ENCODE measurements around the gene DAG1.
"Not testable (repeated sequence)": the region's sequence is repeated elsewhere in the genome, so short reads cannot be mapped to it uniquely, and the experiment has no call there.

Gene DAG1

GRCh38 chr3:49495023-49495422 is 25.0 kb downstream of the DAG1 start:
- no peak for TF ChIP-seq CTCF (IDR thresholded peaks at IDR 0.05; ENCODE audit: low read length)
- no peak for TF ChIP-seq EZH2 (IDR thresholded peaks at IDR 0.05; ENCODE audit: borderline replicate concordance, low read length)
- Histone ChIP-seq H3K27me3 (ENCODE audit: insufficient read depth, low read length) (no peaks in the 10 kb centered on the region), H3K9ac (ENCODE audit: low read length) (no peak overlapping the region), H3K4me1 (ENCODE audit: insufficient read depth, low read length, severe bottlenecking) (no peaks in the 10 kb centered on the region), H3F3A (ENCODE audit: insufficient read depth, low read length) (no peaks in the 10 kb centered on the region), H3K79me2 (ENCODE audit: insufficient read depth, low read length) (no peaks in the 10 kb centered on the region), H3K36me3 (ENCODE audit: insufficient read depth, low read length) (no peaks in the 10 kb centered on the region), H3K9me3 (ENCODE audit: low read length) (no peaks in the 10 kb centered on the region), H3K4me3 (ENCODE audit: low read depth, low read length, poor library complexity, severe bottlenecking) (no peak overlapping the region), H3K4me2 (ENCODE audit: low read length) (no peak overlapping the region), H4K20me1 (ENCODE audit: insufficient read depth, low read length) (no peaks in the 10 kb centered on the region), H2AFZ (ENCODE audit: low read length) (no peak overlapping the region), H3K27ac (ENCODE audit: low read depth, low read length, poor library complexity, severe bottlenecking) (no peak overlapping the region), H3K9me2 (ENCODE audit: low read depth, low read length) (no peaks in the 10 kb centered on the region)

DNA sequence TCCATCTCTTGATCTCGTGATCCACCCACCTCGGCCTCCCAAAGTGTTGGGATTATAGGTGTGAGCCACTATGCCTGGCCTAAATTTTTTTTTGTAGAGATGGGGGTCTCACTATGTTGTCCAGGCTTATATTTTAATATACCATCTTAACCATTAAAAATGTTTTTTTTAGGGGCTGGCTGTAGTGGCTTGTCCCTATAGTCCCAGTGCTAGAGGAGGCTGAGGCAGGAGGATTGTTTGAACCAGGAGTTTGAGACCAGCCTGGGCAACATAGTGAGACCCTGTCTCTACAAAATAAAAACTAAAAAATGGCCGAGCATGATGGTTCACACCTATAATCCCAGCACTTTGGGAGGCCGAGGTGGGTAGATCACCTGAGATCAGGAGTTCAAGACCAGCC is 26.8 kb downstream of the DAG1 start:
- H3K27ac ChIP-seq (ENCODE audit: low read depth, low read length, poor library complexity, severe bottlenecking); H3K79me2 ChIP-seq (ENCODE audit: insufficient read depth, low read length); H3K9me3 ChIP-seq (ENCODE audit: low read length); H3K36me3 ChIP-seq (ENCODE audit: insufficient read depth, low read length); H4K20me1 ChIP-seq (ENCODE audit: insufficient read depth, low read length); H3K27me3 ChIP-seq (ENCODE audit: insufficient read depth, low read length); H3K4me2 ChIP-seq (ENCODE audit: low read length); H3K9me2 ChIP-seq (ENCODE audit: low read depth, low read length); H3K4me3 ChIP-seq (ENCODE audit: low read depth, low read length, poor library complexity, severe bottlenecking); H2AFZ ChIP-seq (ENCODE audit: low read length); H3K4me1 ChIP-seq (ENCODE audit: insufficient read depth, low read length, severe bottlenecking); H3K9ac ChIP-seq (ENCODE audit: low read length); H3F3A ChIP-seq (ENCODE audit: insufficient read depth, low read length): not testable (repeated sequence)

GRCh38 chr3:49497606-49498005 is 27.5 kb downstream of the DAG1 start:
- TF ChIP-seq CTCF (IDR thresholded peaks at IDR 0.05; ENCODE audit: low read length) (no peak), EZH2 (IDR thresholded peaks at IDR 0.05; ENCODE audit: borderline replicate concordance, low read length) (no peak)
- Histone ChIP-seq H4K20me1 (ENCODE audit: insufficient read depth, low read length) (no peaks in the 10 kb centered on the region), H3K79me2 (ENCODE audit: insufficient read depth, low read length) (no peaks in the 10 kb centered on the region), H2AFZ (ENCODE audit: low read length) (no peak overlapping the region), H3K9ac (ENCODE audit: low read length) (no peak overlapping the region), H3K4me1 (ENCODE audit: insufficient read depth, low read length, severe bottlenecking) (no peaks in the 10 kb centered on the region), H3K36me3 (ENCODE audit: insufficient read depth, low read length) (no peaks in the 10 kb centered on the region), H3K27me3 (ENCODE audit: insufficient read depth, low read length) (no peaks in the 10 kb centered on the region), H3K9me3 (ENCODE audit: low read length) (no peaks in the 10 kb centered on the region), H3K4me3 (ENCODE audit: low read depth, low read length, poor library complexity, severe bottlenecking) (no peak overlapping the region), H3K27ac (ENCODE audit: low read depth, low read length, poor library complexity, severe bottlenecking) (no peak overlapping the region), H3F3A (ENCODE audit: insufficient read depth, low read length) (no peaks in the 10 kb centered on the region), H3K4me2 (ENCODE audit: low read length) (no peak overlapping the region), H3K9me2 (ENCODE audit: low read depth, low read length) (no peaks in the 10 kb centered on the region)

- Histone ChIP-seq H3K27ac (ENCODE audit: low read depth, low read length, poor library complexity, severe bottlenecking) (no peak overlapping the region), H3K4me1 (ENCODE audit: insufficient read depth, low read length, severe bottlenecking) (no peaks in the 10 kb centered on the region)
These were observed 28.2 kb downstream of the DAG1 start for GRCh38 chr3:49498239-49498638.

More at GRCh38 chr3:49498239-49498638, 28.2 kb downstream of the DAG1 start:
- no peak overlapping the region for H3K9ac ChIP-seq (ENCODE audit: low read length)
- no peaks in the 10 kb centered on the region for H3F3A ChIP-seq (ENCODE audit: insufficient read depth, low read length)
- no peaks in the 10 kb centered on the region for H3K27me3 ChIP-seq (ENCODE audit: insufficient read depth, low read length)
- no peaks in the 10 kb centered on the region for H3K36me3 ChIP-seq (ENCODE audit: insufficient read depth, low read length)
- no peak overlapping the region for H3K4me3 ChIP-seq (ENCODE audit: low read depth, low read length, poor library complexity, severe bottlenecking)
- H4K20me1 ChIP-seq (ENCODE audit: insufficient read depth, low read length) = no peaks in the 10 kb centered on the region
- TF ChIP-seq CTCF (IDR thresholded peaks at IDR 0.05; ENCODE audit: low read length) (no peak), EZH2 (IDR thresholded peaks at IDR 0.05; ENCODE audit: borderline replicate concordance, low read length) (no peak)
- H2AFZ ChIP-seq (ENCODE audit: low read length) = no peak overlapping the region
- H3K9me2 ChIP-seq (ENCODE audit: low read depth, low read length) = no peaks in the 10 kb centered on the region
- no peaks in the 10 kb centered on the region for H3K9me3 ChIP-seq (ENCODE audit: low read length)
- no peak overlapping the region for H3K4me2 ChIP-seq (ENCODE audit: low read length)
- no peaks in the 10 kb centered on the region for H3K79me2 ChIP-seq (ENCODE audit: insufficient read depth, low read length)

Measured in OCI-LY1 (cell line).